Astrocyte (in vitro differentiated cells and primary cell): ENCODE results near the gene RASGEF1C. TPM values are rescaled to one million over a fixed set of nuclear protein-coding genes. Genes with fewer than 3 reads are reported as not detected.

Experiments
- DNase-seq: peaks from one replicate; pipeline ENCODE4 v3.0.0-alpha.2; 2010; ENCODE audit warnings: low read depth
- FAIRE-seq: peaks from 2 replicates; lab custom pipeline; 2011; peaks lifted over from hg19 to GRCh38; lab: Jason Lieb, UNC
- H2AFZ ChIP-seq: 2 replicates; pipeline ENCODE4 v1.6.0; 2012; ENCODE audit warnings: low read depth, low read length, inconsistent platforms
- H3K27ac ChIP-seq: 2 replicates; pipeline ENCODE4 v1.5.1; 2011; ENCODE audit warnings: low read depth, low read length, inconsistent platforms
- H3K27me3 ChIP-seq: 2 replicates; pipeline ENCODE4 v1.6.0; 2011; ENCODE audit warnings: low read length, inconsistent platforms; ENCODE audit not compliant: insufficient read depth
- H3K36me3 ChIP-seq: 2 replicates; pipeline ENCODE4 v1.5.1; 2011; ENCODE audit warnings: low read length, inconsistent platforms; ENCODE audit not compliant: insufficient read depth
- H3K4me1 ChIP-seq: 2 replicates; pipeline ENCODE4 v1.5.1; 2011; ENCODE audit warnings: low read length, inconsistent platforms; ENCODE audit not compliant: insufficient read depth
- H3K4me2 ChIP-seq: 2 replicates; pipeline ENCODE4 v1.6.0; 2012; ENCODE audit warnings: low read length, inconsistent platforms
- H3K4me3 ChIP-seq: 2 replicates; pipeline ENCODE4 v1.5.1; 2011; ENCODE audit warnings: low read depth, mild to moderate bottlenecking, low read length, inconsistent platforms; ENCODE audit not compliant: insufficient read depth
- H3K79me2 ChIP-seq: 2 replicates; pipeline ENCODE4 v1.6.0; 2012; ENCODE audit warnings: mild to moderate bottlenecking, low read length, inconsistent platforms; ENCODE audit not compliant: insufficient read depth
- H3K9ac ChIP-seq: 2 replicates; pipeline ENCODE4 v1.6.0; 2012; ENCODE audit warnings: mild to moderate bottlenecking, low read length, inconsistent platforms
- H3K9me3 ChIP-seq: 2 replicates; pipeline ENCODE4 v1.5.1; 2012; ENCODE audit warnings: low read depth, mild to moderate bottlenecking, low read length, inconsistent platforms; ENCODE audit not compliant: insufficient read depth
- H4K20me1 ChIP-seq: 2 replicates; pipeline ENCODE4 v1.6.0; 2012; ENCODE audit warnings: low read length, inconsistent platforms; ENCODE audit not compliant: insufficient read depth
- H3K27ac Mint-ChIP-seq: one replicate; pipeline ENCODE4 v1.8.0; 2021; ENCODE audit warnings: mild to moderate bottlenecking, mixed read lengths; ENCODE audit not compliant: unreplicated experiment
- H3K27me3 Mint-ChIP-seq: one replicate; pipeline ENCODE4 v1.8.0; 2021; ENCODE audit warnings: low read depth, mixed read lengths; ENCODE audit not compliant: unreplicated experiment
- H3K36me3 Mint-ChIP-seq: one replicate; pipeline ENCODE4 v1.8.0; 2021; ENCODE audit warnings: low read depth, mixed read lengths; ENCODE audit not compliant: unreplicated experiment
- H3K4me1 Mint-ChIP-seq: one replicate; pipeline ENCODE4 v1.8.0; 2021; ENCODE audit warnings: low read depth, mixed read lengths; ENCODE audit not compliant: unreplicated experiment
- H3K4me3 Mint-ChIP-seq: one replicate; pipeline ENCODE4 v1.8.0; 2021; ENCODE audit warnings: mild to moderate bottlenecking, moderate library complexity, mixed read lengths; ENCODE audit not compliant: unreplicated experiment
- H3K9me3 Mint-ChIP-seq: one replicate; pipeline ENCODE4 v1.8.0; 2021; ENCODE audit warnings: mild to moderate bottlenecking, mixed read lengths; ENCODE audit not compliant: unreplicated experiment
- CTCF ChIP-seq: IDR thresholded peaks from 2 replicates; pipeline ENCODE4 v1.5.1; 2011; ENCODE audit warnings: low read depth, mild to moderate bottlenecking, inconsistent platforms, low read length, moderate library complexity; ENCODE audit not compliant: insufficient read depth
- EZH2 ChIP-seq: IDR thresholded peaks from 2 replicates; pipeline ENCODE4 v1.6.1; 2012; ENCODE audit warnings: mild to moderate bottlenecking, low read length, inconsistent platforms; ENCODE audit not compliant: insufficient read depth
- total RNA-seq: library from RNA; stranded (reverse); gene quantifications from 2 replicates; pipeline ENCODE4 v1.2.1, GENCODE V29; 2021

RASGEF1C gene
- total RNA-seq, 1 donor from 2014 or later = 0.41 TPM

DNA sequence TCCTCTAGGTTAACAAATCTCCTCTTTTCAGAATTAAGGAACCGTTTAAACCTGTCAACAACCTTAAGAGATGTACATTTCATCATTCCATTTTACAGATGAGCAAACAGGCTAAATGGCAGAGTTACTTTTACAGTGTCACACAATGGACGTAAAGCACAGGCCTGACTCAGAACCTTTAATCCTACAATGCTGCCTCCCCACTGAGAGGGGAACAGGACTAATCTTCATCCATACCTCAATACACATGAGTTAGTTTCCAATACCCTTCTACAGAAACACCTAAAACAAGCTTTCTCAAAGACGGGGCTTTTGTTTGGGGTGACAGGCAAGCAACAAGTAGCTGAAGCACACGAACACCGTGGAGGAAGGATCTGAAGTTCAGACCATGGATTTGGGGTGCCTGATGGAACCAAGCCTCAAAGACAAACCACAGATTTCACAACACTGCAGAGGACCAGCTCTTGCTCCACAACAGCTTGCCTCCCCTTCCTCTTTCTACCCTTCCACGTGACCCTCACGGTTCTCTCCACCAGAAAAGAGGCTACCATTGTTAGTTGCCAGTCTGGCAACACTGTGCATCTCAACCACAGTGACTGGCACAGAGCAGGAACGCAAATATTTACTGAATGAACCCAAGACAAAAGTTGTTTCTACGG is 139.3 kb downstream of the RASGEF1C start:
- peak overlapping the region; percentile 87 for H3K4me2 ChIP-seq
- TF ChIP-seq EZH2 (no peak), CTCF (no peak)
- no peaks in the 10 kb centered on the region for H3K27me3 ChIP-seq
- no peaks in the 10 kb centered on the region for H3K36me3 ChIP-seq
- H3K9me3 Mint-ChIP-seq = peaks cover 6% of the 10 kb centered on the region
- H3K27ac ChIP-seq = no peak overlapping the region
- peak overlapping the region; percentile 60 for H3K27ac Mint-ChIP-seq
- H3K36me3 Mint-ChIP-seq = peaks cover 5% of the 10 kb centered on the region
- peak overlapping the region; percentile 90 for H3K9ac ChIP-seq
- peaks cover 5% of the 10 kb centered on the region for H3K9me3 ChIP-seq
- H3K4me3 Mint-ChIP-seq = peak overlapping the region; percentile 97
- peaks cover 60% of the 10 kb centered on the region for H3K79me2 ChIP-seq
- peak overlapping the region; percentile 16 for H2AFZ ChIP-seq
- peak overlapping the region; percentile 81 for H3K4me3 ChIP-seq
- peak; percentile 12 for DNase-seq
- peaks cover 11% of the 10 kb centered on the region for H3K4me1 ChIP-seq
- H3K27me3 Mint-ChIP-seq = peaks cover 2% of the 10 kb centered on the region
- FAIRE-seq = no peak
- peaks cover 22% of the 10 kb centered on the region for H3K4me1 Mint-ChIP-seq
- peaks cover 40% of the 10 kb centered on the region for H4K20me1 ChIP-seq

DNA sequence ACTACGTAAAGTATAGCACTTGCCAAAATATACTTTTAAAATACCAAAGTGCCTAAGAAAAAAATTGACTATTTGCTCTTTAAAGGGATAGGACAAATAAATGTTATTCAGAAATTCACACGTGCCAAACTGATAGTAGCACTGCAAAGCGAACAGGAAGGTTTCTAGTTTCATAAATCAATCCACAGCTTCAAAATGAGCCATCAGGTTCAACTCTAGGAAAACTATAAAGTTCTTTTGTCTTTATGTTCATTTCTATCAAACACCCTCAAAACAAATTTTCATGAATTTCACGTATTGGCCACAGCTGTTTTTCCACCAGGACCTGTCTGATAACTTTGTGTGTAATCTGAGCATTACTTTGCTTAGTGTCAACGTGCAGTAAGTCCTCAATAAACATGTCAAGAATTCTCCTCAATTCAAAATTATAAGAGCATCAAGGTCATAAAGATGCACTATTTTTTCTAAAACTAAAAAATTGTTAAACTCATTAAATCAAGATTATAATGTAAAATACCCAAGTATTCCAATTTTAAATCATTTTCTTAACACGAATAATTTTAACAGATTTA is 140.4 kb downstream of the RASGEF1C start:
- TF ChIP-seq CTCF (no peak), EZH2 (no peak)
- H3K27ac Mint-ChIP-seq = no peak overlapping the region
- H3K4me3 Mint-ChIP-seq = peak overlapping the region; percentile 55
- no peak overlapping the region for H3K4me3 ChIP-seq
- H3K27me3 ChIP-seq = no peaks in the 10 kb centered on the region
- no peaks in the 10 kb centered on the region for H3K36me3 ChIP-seq
- peaks cover 48% of the 10 kb centered on the region for H4K20me1 ChIP-seq
- peaks cover 71% of the 10 kb centered on the region for H3K79me2 ChIP-seq
- H3K27ac ChIP-seq = no peak overlapping the region
- FAIRE-seq = no peak
- H3K9me3 Mint-ChIP-seq = peaks cover 5% of the 10 kb centered on the region
- DNase-seq = no peak
- no peak overlapping the region for H2AFZ ChIP-seq
- H3K4me1 ChIP-seq = peaks cover 11% of the 10 kb centered on the region
- H3K36me3 Mint-ChIP-seq = peaks cover 3% of the 10 kb centered on the region
- H3K4me1 Mint-ChIP-seq = peaks cover 22% of the 10 kb centered on the region
- H3K4me2 ChIP-seq = peak overlapping the region; percentile 87
- peak overlapping the region; percentile 26 for H3K9ac ChIP-seq
- peaks cover 5% of the 10 kb centered on the region for H3K9me3 ChIP-seq
- peaks cover 2% of the 10 kb centered on the region for H3K27me3 Mint-ChIP-seq

GRCh38 chr5:180067986-180068385 is 141.0 kb downstream of the RASGEF1C start:
- no peaks in the 10 kb centered on the region for H3K27me3 Mint-ChIP-seq
- DNase-seq (no peak), FAIRE-seq (no peak)
- TF ChIP-seq EZH2 (no peak), CTCF (no peak)
- peak overlapping the region; percentile 13 for H3K4me3 ChIP-seq
- H3K9me3 ChIP-seq = peaks cover 5% of the 10 kb centered on the region
- peak overlapping the region; percentile 61 for H3K4me2 ChIP-seq
- peaks cover 72% of the 10 kb centered on the region for H3K79me2 ChIP-seq
- H3K4me1 Mint-ChIP-seq = peaks cover 22% of the 10 kb centered on the region
- no peaks in the 10 kb centered on the region for H3K27me3 ChIP-seq
- H3K27ac Mint-ChIP-seq = no peak overlapping the region
- peak overlapping the region; percentile 55 for H3K4me3 Mint-ChIP-seq
- H3K36me3 Mint-ChIP-seq = peaks cover 3% of the 10 kb centered on the region
- H4K20me1 ChIP-seq = peaks cover 48% of the 10 kb centered on the region
- H3K4me1 ChIP-seq = peaks cover 11% of the 10 kb centered on the region
- no peak overlapping the region for H3K27ac ChIP-seq
- peaks cover 3% of the 10 kb centered on the region for H3K9me3 Mint-ChIP-seq
- H2AFZ ChIP-seq = no peak overlapping the region
- H3K9ac ChIP-seq = peak overlapping the region; percentile 26
- H3K36me3 ChIP-seq = no peaks in the 10 kb centered on the region
